Osteocyte (in vitro differentiated cells): ENCODE measurements around the gene ATG2B. TPM values are rescaled to one million over a fixed set of nuclear protein-coding genes. Genes with fewer than 3 reads are reported as not detected.

ENCODE experiments used
- DNase-seq: peaks from one replicate; pipeline ENCODE4 v3.0.0; 2021; ENCODE audit warnings: mixed read lengths; ENCODE audit not compliant: unreplicated experiment; ENCODE audit errors: extremely low spot score
- H3K27ac Mint-ChIP-seq: one replicate; pipeline ENCODE4 v1.8.0; 2021; ENCODE audit warnings: mild to moderate bottlenecking, mixed read lengths; ENCODE audit not compliant: unreplicated experiment
- H3K27me3 Mint-ChIP-seq: one replicate; pipeline ENCODE4 v1.8.0; 2021; ENCODE audit warnings: mixed read lengths; ENCODE audit not compliant: unreplicated experiment
- H3K36me3 Mint-ChIP-seq: one replicate; pipeline ENCODE4 v1.8.0; 2021; ENCODE audit warnings: mixed read lengths; ENCODE audit not compliant: unreplicated experiment
- H3K4me1 Mint-ChIP-seq: one replicate; pipeline ENCODE4 v1.8.0; 2021; ENCODE audit warnings: mixed read lengths; ENCODE audit not compliant: unreplicated experiment
- H3K4me3 Mint-ChIP-seq: one replicate; pipeline ENCODE4 v1.8.0; 2021; ENCODE audit warnings: mild to moderate bottlenecking, moderate library complexity, mixed read lengths; ENCODE audit not compliant: unreplicated experiment
- H3K9me3 Mint-ChIP-seq: one replicate; pipeline ENCODE4 v1.8.0; 2021; ENCODE audit warnings: mixed read lengths; ENCODE audit not compliant: unreplicated experiment
- total RNA-seq: library from RNA; stranded (reverse); gene quantifications from 2 replicates; pipeline ENCODE4 v1.2.1, GENCODE V29; 2021
- TF ChIP-seq, protein P1 (sequence below): fragments of 200-600 bp; sonication (generic); IDR thresholded peaks from 2 replicates; pipeline ENCODE4 v1.5.0; 2021; ENCODE audit warnings: antibody characterized with exemption, mild to moderate bottlenecking, moderate library complexity

Gene ATG2B
- total RNA-seq, 1 donor from 2014 or later: 26.9 TPM

DNA sequence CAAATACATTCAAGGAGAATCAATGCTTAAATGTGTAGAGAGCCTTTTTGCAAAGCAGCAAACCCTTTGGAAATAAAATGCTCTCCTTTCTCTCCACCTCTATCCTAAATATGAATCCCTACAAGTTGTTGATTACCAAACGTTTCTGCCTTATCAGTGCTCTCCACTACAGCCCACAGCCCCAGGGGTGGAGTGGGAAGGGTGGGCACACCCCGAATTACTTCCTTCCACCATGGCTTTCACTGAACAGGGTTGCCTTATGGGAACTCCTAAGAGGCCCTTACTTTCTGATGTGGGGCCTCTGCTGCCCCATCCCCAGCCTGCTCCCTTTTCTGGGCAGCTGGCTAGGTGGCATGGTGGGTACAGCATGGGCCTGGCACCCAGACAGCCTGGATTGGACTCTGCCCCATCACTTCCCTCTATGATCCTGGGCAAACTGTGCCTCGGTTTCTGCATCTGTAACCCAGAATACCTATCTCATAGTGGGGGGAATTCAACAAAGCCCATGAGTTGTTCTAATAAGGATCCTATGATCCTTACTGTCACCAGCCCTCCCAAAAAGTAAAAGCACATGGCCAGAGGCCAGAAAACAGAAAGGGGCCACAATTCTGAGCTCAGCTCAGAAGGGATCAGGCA is 44.9 kb upstream of the ATG2B start:
- no peaks in the 10 kb centered on the region for H3K9me3 Mint-ChIP-seq
- no peak overlapping the region for H3K4me3 Mint-ChIP-seq
- TF ChIP-seq, protein P1, sequence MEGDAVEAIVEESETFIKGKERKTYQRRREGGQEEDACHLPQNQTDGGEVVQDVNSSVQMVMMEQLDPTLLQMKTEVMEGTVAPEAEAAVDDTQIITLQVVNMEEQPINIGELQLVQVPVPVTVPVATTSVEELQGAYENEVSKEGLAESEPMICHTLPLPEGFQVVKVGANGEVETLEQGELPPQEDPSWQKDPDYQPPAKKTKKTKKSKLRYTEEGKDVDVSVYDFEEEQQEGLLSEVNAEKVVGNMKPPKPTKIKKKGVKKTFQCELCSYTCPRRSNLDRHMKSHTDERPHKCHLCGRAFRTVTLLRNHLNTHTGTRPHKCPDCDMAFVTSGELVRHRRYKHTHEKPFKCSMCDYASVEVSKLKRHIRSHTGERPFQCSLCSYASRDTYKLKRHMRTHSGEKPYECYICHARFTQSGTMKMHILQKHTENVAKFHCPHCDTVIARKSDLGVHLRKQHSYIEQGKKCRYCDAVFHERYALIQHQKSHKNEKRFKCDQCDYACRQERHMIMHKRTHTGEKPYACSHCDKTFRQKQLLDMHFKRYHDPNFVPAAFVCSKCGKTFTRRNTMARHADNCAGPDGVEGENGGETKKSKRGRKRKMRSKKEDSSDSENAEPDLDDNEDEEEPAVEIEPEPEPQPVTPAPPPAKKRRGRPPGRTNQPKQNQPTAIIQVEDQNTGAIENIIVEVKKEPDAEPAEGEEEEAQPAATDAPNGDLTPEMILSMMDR: no peak
- no peaks in the 10 kb centered on the region for H3K36me3 Mint-ChIP-seq
- no peak overlapping the region for H3K27ac Mint-ChIP-seq
- no peaks in the 10 kb centered on the region for H3K4me1 Mint-ChIP-seq
- H3K27me3 Mint-ChIP-seq: peaks cover 12% of the 10 kb centered on the region
- no peak for DNase-seq

DNA sequence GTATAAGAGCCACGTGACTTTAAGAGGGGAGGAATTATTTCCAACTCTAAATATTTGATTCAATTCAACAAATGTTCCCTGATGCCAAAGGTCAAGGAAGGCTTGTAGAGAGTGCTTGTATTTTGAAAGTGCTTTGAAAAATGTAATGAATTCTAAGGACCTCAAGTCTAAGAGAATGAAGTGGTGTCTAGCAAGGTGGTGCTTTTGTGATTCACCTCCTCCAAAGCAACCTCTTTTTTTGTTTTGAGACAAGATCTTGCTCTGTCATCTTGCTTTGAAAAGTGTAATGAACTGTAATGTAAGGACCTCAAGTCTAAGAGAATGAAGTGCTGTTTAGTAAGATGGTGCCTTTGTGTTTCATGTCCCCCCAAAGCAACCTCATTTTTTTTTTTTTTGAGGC is 42.5 kb upstream of the ATG2B start:
- H3K27ac Mint-ChIP-seq: no peak overlapping the region
- peaks cover 17% of the 10 kb centered on the region for H3K27me3 Mint-ChIP-seq
- no peak overlapping the region for H3K4me3 Mint-ChIP-seq
- H3K4me1 Mint-ChIP-seq: no peaks in the 10 kb centered on the region
- DNase-seq: no peak
- TF ChIP-seq, protein P1: no peak
- no peaks in the 10 kb centered on the region for H3K9me3 Mint-ChIP-seq
- H3K36me3 Mint-ChIP-seq: no peaks in the 10 kb centered on the region

DNA sequence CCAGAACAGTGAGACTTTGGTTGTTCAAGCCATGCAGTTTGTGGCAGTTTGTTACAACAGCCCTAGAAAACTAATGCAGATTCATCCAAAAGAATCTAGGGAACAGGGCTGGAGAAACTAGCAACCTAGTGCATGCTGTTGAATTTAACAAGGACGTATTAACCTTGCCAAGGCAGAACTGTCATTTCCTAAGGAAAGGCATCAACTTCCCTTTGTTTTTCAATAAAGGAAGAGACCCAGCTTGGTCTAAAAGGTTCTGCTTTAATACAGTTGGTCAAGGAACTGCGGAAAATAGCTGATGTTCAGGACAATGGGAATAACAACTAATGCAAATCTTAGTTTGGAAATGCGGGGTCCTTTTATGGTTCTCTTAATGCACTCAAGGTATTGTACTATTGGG is 40.3 kb upstream of the ATG2B start:
- H3K4me1 Mint-ChIP-seq: no peaks in the 10 kb centered on the region
- TF ChIP-seq, protein P1: no peak
- no peaks in the 10 kb centered on the region for H3K9me3 Mint-ChIP-seq
- peaks cover 26% of the 10 kb centered on the region for H3K27me3 Mint-ChIP-seq
- DNase-seq: no peak
- H3K36me3 Mint-ChIP-seq: no peaks in the 10 kb centered on the region
- no peak overlapping the region for H3K4me3 Mint-ChIP-seq
- no peak overlapping the region for H3K27ac Mint-ChIP-seq

DNA sequence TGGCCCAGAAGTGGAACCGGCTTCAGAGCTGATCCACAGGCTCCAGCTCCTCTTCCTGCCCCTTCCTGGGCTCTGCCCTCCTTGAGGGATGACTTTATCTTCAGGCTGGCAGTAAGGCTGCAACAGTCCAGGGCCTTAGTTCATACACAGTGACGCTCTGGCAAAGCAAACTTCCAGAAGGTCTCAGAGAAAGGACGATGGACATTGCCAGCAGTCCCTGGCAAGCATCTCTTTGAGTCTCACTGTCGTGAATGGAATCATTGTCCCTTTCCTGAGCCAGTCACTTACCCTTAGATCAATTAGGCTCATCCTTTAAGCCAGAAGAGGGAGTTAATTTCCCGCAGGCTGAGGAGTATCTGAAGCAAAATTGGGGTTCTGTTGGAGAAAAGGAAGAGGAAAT is 37.4 kb upstream of the ATG2B start:
- Mint-ChIP-seq H3K27ac (no peak overlapping the region), H3K36me3 (no peaks in the 10 kb centered on the region), H3K27me3 (peaks cover 27% of the 10 kb centered on the region), H3K4me1 (no peaks in the 10 kb centered on the region), H3K4me3 (no peak overlapping the region), H3K9me3 (no peaks in the 10 kb centered on the region)
- TF ChIP-seq, protein P1: no peak
- no peak for DNase-seq

DNA sequence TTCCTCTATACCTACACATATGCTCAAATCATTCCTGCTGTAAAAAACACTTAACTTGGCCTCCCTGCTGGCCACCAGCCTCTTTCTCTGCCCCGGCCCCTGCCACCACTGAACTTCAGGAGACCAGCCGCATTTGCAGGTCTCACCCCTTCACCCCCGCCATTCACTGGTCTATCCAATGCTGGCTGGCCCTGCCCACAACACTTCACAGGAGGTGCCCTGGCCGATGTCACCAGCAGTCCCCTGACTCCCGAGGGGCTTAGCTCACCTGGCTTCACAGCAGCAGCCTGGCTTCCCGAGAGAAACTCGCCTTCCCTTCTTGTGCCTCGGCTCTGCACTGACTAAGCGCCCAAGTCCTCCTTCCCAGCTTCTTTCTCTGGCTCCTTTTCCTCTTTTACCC is 36.3 kb upstream of the ATG2B start:
- no peak overlapping the region for H3K4me3 Mint-ChIP-seq
- peaks cover 32% of the 10 kb centered on the region for H3K27me3 Mint-ChIP-seq
- TF ChIP-seq, protein P1: no peak
- no peaks in the 10 kb centered on the region for H3K36me3 Mint-ChIP-seq
- H3K4me1 Mint-ChIP-seq: no peaks in the 10 kb centered on the region
- no peak overlapping the region for H3K27ac Mint-ChIP-seq
- H3K9me3 Mint-ChIP-seq: no peaks in the 10 kb centered on the region
- no peak for DNase-seq
